OCI-LY1 (cell line): ENCODE results near the gene PTPN14.

Experiments used
- H2AFZ ChIP-seq: fragments of 200-600 bp; sonication (generic), shearing (Covaris generic); 2 replicates; pipeline ENCODE4 v1.6.0; 2014; ENCODE audit warnings: antibody characterized with exemption, mild to moderate bottlenecking, low read length
- H3F3A ChIP-seq: fragments of 200-600 bp; sonication (generic), shearing (Covaris generic); 2 replicates; pipeline ENCODE4 v1.6.0; 2014; ENCODE audit warnings: mild to moderate bottlenecking, antibody characterized with exemption, low read length, moderate library complexity; ENCODE audit not compliant: insufficient read depth
- H3K27ac ChIP-seq: fragments of 200-600 bp; sonication (generic); 2 replicates; pipeline ENCODE4 v1.5.1; 2014; ENCODE audit warnings: low read length, mixed run types, mild to moderate bottlenecking, low read depth; ENCODE audit not compliant: poor library complexity, severe bottlenecking
- H3K27me3 ChIP-seq: fragments of 200-600 bp; sonication (generic); 2 replicates; pipeline ENCODE4 v1.6.0; 2014; ENCODE audit warnings: antibody characterized with exemption, mild to moderate bottlenecking, low read length, moderate library complexity; ENCODE audit not compliant: insufficient read depth
- H3K36me3 ChIP-seq: fragments of 200-600 bp; sonication (generic); 2 replicates; pipeline ENCODE4 v1.6.1; 2014; ENCODE audit warnings: mild to moderate bottlenecking, antibody characterized with exemption, low read length, moderate library complexity, mixed read lengths; ENCODE audit not compliant: insufficient read depth
- H3K4me1 ChIP-seq: fragments of 200-600 bp; sonication (generic); 2 replicates; pipeline ENCODE4 v1.5.1; 2014; ENCODE audit warnings: mild to moderate bottlenecking, low read length, moderate library complexity; ENCODE audit not compliant: insufficient read depth, severe bottlenecking
- H3K4me2 ChIP-seq: fragments of 200-600 bp; sonication (generic), shearing (Covaris generic); 2 replicates; pipeline ENCODE4 v1.6.1; 2014; ENCODE audit warnings: low read length
- H3K4me3 ChIP-seq: fragments of 200-600 bp; sonication (generic); 2 replicates; pipeline ENCODE4 v1.5.1; 2014; ENCODE audit warnings: low read length, low read depth, mild to moderate bottlenecking, mixed read lengths; ENCODE audit not compliant: poor library complexity, severe bottlenecking
- H3K79me2 ChIP-seq: fragments of 200-600 bp; shearing (Covaris generic); 2 replicates; pipeline ENCODE4 v1.6.1; 2016; ENCODE audit warnings: mixed run types, low read length, mixed read lengths; ENCODE audit not compliant: insufficient read depth
- H3K9ac ChIP-seq: fragments of 200-600 bp; sonication (generic), shearing (Covaris generic); 2 replicates; pipeline ENCODE4 v1.6.1; 2014; ENCODE audit warnings: mild to moderate bottlenecking, low read length, mixed read lengths
- H3K9me2 ChIP-seq: fragments of 200-600 bp; sonication (generic), shearing (Covaris generic); 2 replicates; pipeline ENCODE4 v1.6.1; 2014; ENCODE audit warnings: low read depth, mild to moderate bottlenecking, low read length, mixed read lengths
- H3K9me3 ChIP-seq: fragments of 200-600 bp; shearing (Covaris generic); 2 replicates; pipeline ENCODE4 v1.6.1; 2014; ENCODE audit warnings: low read length, mixed read lengths
- H4K20me1 ChIP-seq: fragments of 200-600 bp; sonication (generic), shearing (Covaris generic); 2 replicates; pipeline ENCODE4 v1.6.0; 2016; ENCODE audit warnings: mild to moderate bottlenecking, low read length; ENCODE audit not compliant: insufficient read depth
- CTCF ChIP-seq: fragments of 200-600 bp; sonication (generic), shearing (Covaris generic); IDR thresholded peaks from 2 replicates; pipeline ENCODE4 v1.5.1; 2017; ENCODE audit warnings: mild to moderate bottlenecking, antibody characterized with exemption, low read length, moderate library complexity, mixed read lengths
- EZH2 ChIP-seq: fragments of 200-600 bp; sonication (generic), shearing (Covaris generic); IDR thresholded peaks from 2 replicates; pipeline ENCODE4 v1.8.0; 2017; ENCODE audit warnings: borderline replicate concordance, mixed run types, mild to moderate bottlenecking, antibody characterized with exemption, low read length, moderate library complexity, mixed read lengths

Gene PTPN14

GRCh38 chr1:214349781-214350180 is 201.6 kb downstream of the PTPN14 start:
- no peaks in the 10 kb centered on the region for H3K4me1 ChIP-seq
- no peaks in the 10 kb centered on the region for H3K36me3 ChIP-seq
- no peak overlapping the region for H3K4me3 ChIP-seq
- no peak overlapping the region for H3K9ac ChIP-seq
- no peaks in the 10 kb centered on the region for H3K9me2 ChIP-seq
- H3K4me2 ChIP-seq: no peak overlapping the region
- TF ChIP-seq EZH2: no peak
- no peak for TF ChIP-seq CTCF
- H3F3A ChIP-seq: no peaks in the 10 kb centered on the region
- no peak overlapping the region for H3K27ac ChIP-seq
- peaks cover 5% of the 10 kb centered on the region for H3K9me3 ChIP-seq
- H4K20me1 ChIP-seq: no peaks in the 10 kb centered on the region
- no peak overlapping the region for H2AFZ ChIP-seq
- H3K79me2 ChIP-seq: no peaks in the 10 kb centered on the region
- no peaks in the 10 kb centered on the region for H3K27me3 ChIP-seq

- Histone ChIP-seq H3K4me1 (no peaks in the 10 kb centered on the region), H3K36me3 (no peaks in the 10 kb centered on the region), H3K9me3 (peaks cover 5% of the 10 kb centered on the region), H4K20me1 (no peaks in the 10 kb centered on the region), H2AFZ (no peak overlapping the region), H3K4me2 (no peak overlapping the region), H3F3A (no peaks in the 10 kb centered on the region), H3K9ac (no peak overlapping the region), H3K4me3 (no peak overlapping the region), H3K79me2 (no peaks in the 10 kb centered on the region), H3K9me2 (no peaks in the 10 kb centered on the region), H3K27ac (no peak overlapping the region), H3K27me3 (no peaks in the 10 kb centered on the region)
- TF ChIP-seq CTCF (no peak), EZH2 (no peak)
These were observed 202.4 kb downstream of the PTPN14 start for GRCh38 chr1:214349008-214349407.

GRCh38 chr1:214344897-214345296 is 206.5 kb downstream of the PTPN14 start:
- Histone ChIP-seq H3F3A (no peaks in the 10 kb centered on the region), H4K20me1 (no peaks in the 10 kb centered on the region), H3K4me3 (no peak overlapping the region), H3K9me2 (no peaks in the 10 kb centered on the region), H3K9ac (no peak overlapping the region), H3K27me3 (no peaks in the 10 kb centered on the region), H2AFZ (no peak overlapping the region), H3K9me3 (peaks cover 5% of the 10 kb centered on the region), H3K27ac (no peak overlapping the region), H3K4me1 (no peaks in the 10 kb centered on the region), H3K4me2 (no peak overlapping the region), H3K79me2 (no peaks in the 10 kb centered on the region), H3K36me3 (no peaks in the 10 kb centered on the region)
- TF ChIP-seq EZH2: no peak

GRCh38 chr1:214342525-214342924 is 208.9 kb downstream of the PTPN14 start:
- H2AFZ ChIP-seq: no peak overlapping the region
- H3K4me1 ChIP-seq: no peaks in the 10 kb centered on the region
- H3K9me3 ChIP-seq: peaks cover 5% of the 10 kb centered on the region
- H3K4me2 ChIP-seq: no peak overlapping the region
- H3K9me2 ChIP-seq: no peaks in the 10 kb centered on the region
- H3K4me3 ChIP-seq: no peak overlapping the region
- H4K20me1 ChIP-seq: no peaks in the 10 kb centered on the region
- no peaks in the 10 kb centered on the region for H3K27me3 ChIP-seq
- no peaks in the 10 kb centered on the region for H3F3A ChIP-seq
- H3K79me2 ChIP-seq: no peaks in the 10 kb centered on the region
- TF ChIP-seq EZH2: no peak
- TF ChIP-seq CTCF: no peak
- H3K36me3 ChIP-seq: no peaks in the 10 kb centered on the region
- H3K27ac ChIP-seq: no peak overlapping the region
- no peak overlapping the region for H3K9ac ChIP-seq
